HUES64 (cell line): ENCODE results near the gene SLC12A2. TPM values are rescaled to one million over a fixed set of nuclear protein-coding genes. Genes with fewer than 3 reads are reported as not detected.
A peak's percentile ranks its signal among the peaks of the same experiment; 100 is the strongest.

Experiments used
- H3K27ac ChIP-seq: 2 replicates; pipeline ENCODE4 v1.7.0; 2013; ENCODE audit warnings: low read depth, low read length, inconsistent platforms
- H3K27me3 ChIP-seq: 2 replicates; pipeline ENCODE4 v1.6.1; 2013; ENCODE audit warnings: mild to moderate bottlenecking, low read length; ENCODE audit not compliant: insufficient read depth
- H3K36me3 ChIP-seq: 2 replicates; pipeline ENCODE4 v1.6.1; 2013; ENCODE audit warnings: mild to moderate bottlenecking, low read length; ENCODE audit not compliant: insufficient read depth
- H3K4me1 ChIP-seq: 2 replicates; pipeline ENCODE4 v1.6.1; 2013; ENCODE audit warnings: mild to moderate bottlenecking, low read length, moderate library complexity; ENCODE audit not compliant: insufficient read depth
- H3K4me3 ChIP-seq: 2 replicates; pipeline ENCODE4 v1.5.1; 2013; ENCODE audit warnings: mild to moderate bottlenecking, low read length, moderate library complexity
- H3K9ac ChIP-seq: 2 replicates; pipeline ENCODE4 v1.6.1; 2013; ENCODE audit warnings: mild to moderate bottlenecking, low read depth, low read length
- H3K9me3 ChIP-seq: 2 replicates; pipeline ENCODE4 v1.6.1; 2013; ENCODE audit warnings: low read depth, low read length; ENCODE audit not compliant: insufficient read depth
- WGBS: fragments of 150-250, 120-280 bp; methylation state at CpG from one replicate; pipeline ENCODE4 v1.1.7; 2013; ENCODE audit warnings: missing lambda C conversion rate; 5-methylcytosine and 5-hydroxymethylcytosine counted together
- polyA plus RNA-seq, 2 experiments: library from polyadenylated mRNA; stranded (reverse); fragments of 50-300 nt; gene quantifications; one replicate each; pipeline ENCODE4 v1.2.3, GENCODE V29; 2013

SLC12A2 gene
- polyA plus RNA-seq (2013, experiment 1 of 2), result 9.7 TPM
- 8.4 TPM for polyA plus RNA-seq (2013, experiment 2 of 2)

GRCh38 chr5:128083033-128083810 is at the start of gene SLC12A2:
Gene SLC12A2, plus strand, starts transcription at chr5:128083766. Its CDS starts 189 bp downstream, at chr5:128083955.
- peaks cover 4% of the 10 kb centered on the region; the same call in 1 of the 2 replicates for H3K4me1 ChIP-seq
- WGBS, result under 1% methylated on average over 104 of the region's 104 CpGs
- peak within 1 kb of the TSS; percentile 65 for H3K27ac ChIP-seq

GRCh38 chr5:128035689-128036088 is 47.9 kb upstream of the SLC12A2 start:
- Histone ChIP-seq H3K9me3 (no peaks in the 10 kb centered on the region), H3K27me3 (no peaks in the 10 kb centered on the region), H3K4me3 (no peak overlapping the region), H3K4me1 (no peaks in the 10 kb centered on the region), H3K36me3 (no peaks in the 10 kb centered on the region), H3K27ac (no peak overlapping the region), H3K9ac (no peak overlapping the region)
- WGBS, result 94% methylated on average over 4 of the region's 4 CpGs

More at GRCh38 chr5:128083033-128083810, at the start of gene SLC12A2:
- no peaks in the 10 kb centered on the region for H3K36me3 ChIP-seq
- H3K4me3 ChIP-seq, result peak within 1 kb of the TSS; percentile 84
- peak within 1 kb of the TSS; percentile 86 for H3K9ac ChIP-seq
- peaks cover 31% of the 10 kb centered on the region for H3K27me3 ChIP-seq
- H3K9me3 ChIP-seq, result no peaks in the 10 kb centered on the region

- H3K9ac ChIP-seq, result no peak overlapping the region
- H3K4me3 ChIP-seq, result no peak overlapping the region
- WGBS, result 94% methylated on average over 1 of the region's 1 CpG
- no peak overlapping the region for H3K27ac ChIP-seq
- no peaks in the 10 kb centered on the region for H3K27me3 ChIP-seq
- H3K4me1 ChIP-seq, result no peaks in the 10 kb centered on the region
- no peaks in the 10 kb centered on the region for H3K9me3 ChIP-seq
- H3K36me3 ChIP-seq, result no peaks in the 10 kb centered on the region
Observed at GRCh38 chr5:128036950-128037349, 46.6 kb upstream of the SLC12A2 start.

DNA sequence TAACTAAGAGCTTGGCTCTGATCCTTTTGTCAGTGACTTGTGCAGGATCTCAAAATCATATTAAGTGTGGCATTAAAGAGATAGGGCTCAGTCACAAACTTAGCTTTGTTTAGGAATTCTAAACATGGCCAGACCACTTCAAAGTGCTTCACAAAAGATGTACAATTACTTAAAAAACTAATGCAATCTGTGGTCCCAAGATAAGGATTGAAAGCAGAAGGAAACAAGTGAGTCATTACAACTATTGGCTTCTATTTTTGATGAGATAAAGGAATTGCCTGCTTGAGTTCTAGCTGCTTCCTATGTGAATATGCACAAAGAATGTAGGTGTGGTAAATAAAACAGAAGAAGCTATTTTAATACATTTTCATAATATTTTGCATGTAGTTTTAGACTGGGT is 44.9 kb upstream of the SLC12A2 start:
- Histone ChIP-seq H3K9me3 (no peaks in the 10 kb centered on the region), H3K27me3 (no peaks in the 10 kb centered on the region), H3K4me3 (no peak overlapping the region), H3K36me3 (no peaks in the 10 kb centered on the region), H3K9ac (no peak overlapping the region), H3K27ac (no peak overlapping the region), H3K4me1 (no peaks in the 10 kb centered on the region)

DNA sequence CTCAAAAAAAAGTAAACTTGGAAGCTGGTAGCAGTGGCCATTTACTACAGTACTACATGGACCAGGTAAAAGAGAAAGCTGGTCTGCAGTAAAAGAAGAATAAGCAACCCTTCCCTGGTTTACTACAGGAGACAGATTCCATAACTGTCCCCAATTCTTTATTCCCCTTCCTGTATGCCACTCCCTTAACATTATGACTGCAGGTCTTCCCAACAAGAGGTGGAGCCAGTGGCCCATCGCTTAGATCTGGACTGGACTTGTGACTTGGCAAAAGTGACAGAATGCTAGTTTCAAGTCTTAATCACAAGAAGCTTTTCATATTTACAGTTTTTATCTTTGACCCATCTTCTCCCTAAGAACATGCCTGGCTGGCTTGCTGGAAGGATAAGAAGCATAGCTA is 42.6 kb upstream of the SLC12A2 start:
- no peaks in the 10 kb centered on the region for H3K4me1 ChIP-seq
- no peaks in the 10 kb centered on the region for H3K27me3 ChIP-seq
- 93% methylated on average over 1 of the region's 1 CpG for WGBS
- no peaks in the 10 kb centered on the region for H3K36me3 ChIP-seq
- no peaks in the 10 kb centered on the region for H3K9me3 ChIP-seq
- H3K9ac ChIP-seq, result no peak overlapping the region
- no peak overlapping the region for H3K4me3 ChIP-seq
- H3K27ac ChIP-seq, result no peak overlapping the region

DNA sequence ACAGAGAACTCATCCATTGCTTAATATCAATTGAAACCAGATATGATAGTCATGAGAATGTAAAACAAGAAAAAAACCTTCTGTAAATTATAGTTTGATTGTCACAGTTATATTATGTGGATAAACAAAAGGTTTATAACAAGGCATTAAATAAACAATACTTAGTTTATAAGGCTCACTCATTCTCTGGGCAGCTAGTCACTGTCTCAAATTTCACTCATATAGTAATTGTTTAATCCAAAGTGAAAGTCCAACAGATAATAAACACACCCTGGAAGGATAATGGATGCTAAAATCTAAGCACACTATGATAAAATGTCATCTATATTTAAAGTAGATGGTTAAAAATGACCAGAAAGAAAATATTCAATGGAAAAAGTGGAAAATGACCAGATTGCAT is 30.8 kb upstream of the SLC12A2 start:
- H3K4me1 ChIP-seq, result no peaks in the 10 kb centered on the region
- H3K27me3 ChIP-seq, result no peaks in the 10 kb centered on the region
- H3K4me3 ChIP-seq, result no peak overlapping the region
- H3K36me3 ChIP-seq, result no peaks in the 10 kb centered on the region
- H3K9me3 ChIP-seq, result peaks cover 3% of the 10 kb centered on the region; the same call in 1 of the 2 replicates
- H3K9ac ChIP-seq, result no peak overlapping the region
- H3K27ac ChIP-seq, result no peak overlapping the region

DNA sequence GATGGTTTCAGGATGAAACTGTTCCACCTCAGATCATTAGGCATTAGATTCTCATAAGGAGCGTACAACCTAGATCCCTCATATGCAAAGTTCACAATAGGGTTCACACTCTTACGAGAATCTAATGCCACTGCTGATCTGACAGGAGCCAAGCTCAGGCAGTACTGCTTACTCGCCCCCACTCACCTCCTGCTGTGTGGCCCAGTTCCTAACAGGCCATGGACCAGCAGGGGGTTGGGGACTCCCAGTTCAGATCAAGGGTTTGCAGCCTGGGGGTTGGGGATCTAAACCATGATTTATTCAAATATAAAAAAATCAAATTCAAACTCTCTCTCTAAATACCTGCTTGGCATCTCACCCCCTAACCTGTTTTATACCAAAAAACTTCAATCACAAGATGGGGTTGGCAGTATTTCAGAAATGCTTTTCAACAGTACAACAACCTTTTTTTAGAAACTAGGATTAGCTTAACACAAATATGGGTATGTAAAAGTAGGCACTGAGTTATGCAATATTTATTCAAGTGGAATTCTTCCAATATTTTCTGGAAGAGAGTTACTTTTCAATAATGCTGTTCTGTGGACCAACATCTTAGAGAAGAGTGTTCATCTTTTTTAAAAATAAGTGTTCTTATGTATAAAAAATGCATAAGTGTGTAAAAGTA is 30.1 kb upstream of the SLC12A2 start:
- 94% methylated on average over 3 of the region's 3 CpGs for WGBS
- no peaks in the 10 kb centered on the region for H3K4me1 ChIP-seq
- no peaks in the 10 kb centered on the region for H3K36me3 ChIP-seq
- H3K9ac ChIP-seq, result no peak overlapping the region
- H3K9me3 ChIP-seq, result peaks cover 3% of the 10 kb centered on the region; the same call in 1 of the 2 replicates
- no peak overlapping the region for H3K27ac ChIP-seq
- no peak overlapping the region for H3K4me3 ChIP-seq
- no peaks in the 10 kb centered on the region for H3K27me3 ChIP-seq

DNA sequence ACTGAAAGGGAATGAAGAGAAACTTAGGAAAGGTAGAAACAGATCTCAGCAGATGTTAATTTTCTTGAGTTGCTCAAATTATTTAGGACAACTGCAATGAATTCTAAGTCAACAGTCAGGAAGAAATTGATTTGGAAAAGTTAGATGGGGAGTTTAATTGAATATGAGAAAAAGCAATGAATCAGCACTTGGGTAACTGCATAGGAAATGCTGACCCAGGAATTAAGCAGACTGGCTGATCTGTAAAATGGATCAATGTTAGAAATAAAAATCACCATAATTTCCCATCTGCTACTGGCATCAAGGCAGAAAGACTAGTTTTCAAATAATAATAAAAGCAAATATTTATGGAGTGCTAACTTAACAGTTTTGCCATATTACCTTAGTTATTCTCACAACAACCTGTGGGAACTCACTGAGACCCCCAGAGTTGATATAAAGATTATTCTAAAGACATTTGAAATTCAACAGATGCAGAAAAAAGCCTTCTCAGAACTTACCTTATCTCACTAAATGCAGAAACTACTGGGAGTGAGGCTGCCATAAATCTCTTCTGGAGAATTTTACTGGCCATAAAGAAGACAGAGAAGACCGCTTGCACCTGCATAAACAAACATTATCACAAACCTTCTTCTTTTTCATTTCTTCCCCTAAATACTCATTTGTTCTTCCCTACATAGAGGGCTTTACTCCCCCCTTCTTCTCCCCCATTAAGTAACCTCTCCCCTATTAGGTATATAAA is 22.8 kb upstream of the SLC12A2 start:
- Histone ChIP-seq H3K27me3 (no peaks in the 10 kb centered on the region), H3K9me3 (no peaks in the 10 kb centered on the region), H3K4me1 (no peaks in the 10 kb centered on the region), H3K36me3 (no peaks in the 10 kb centered on the region), H3K9ac (no peak overlapping the region), H3K27ac (no peak overlapping the region), H3K4me3 (no peak overlapping the region)
- 95% methylated on average over 1 of the region's 1 CpG for WGBS

DNA sequence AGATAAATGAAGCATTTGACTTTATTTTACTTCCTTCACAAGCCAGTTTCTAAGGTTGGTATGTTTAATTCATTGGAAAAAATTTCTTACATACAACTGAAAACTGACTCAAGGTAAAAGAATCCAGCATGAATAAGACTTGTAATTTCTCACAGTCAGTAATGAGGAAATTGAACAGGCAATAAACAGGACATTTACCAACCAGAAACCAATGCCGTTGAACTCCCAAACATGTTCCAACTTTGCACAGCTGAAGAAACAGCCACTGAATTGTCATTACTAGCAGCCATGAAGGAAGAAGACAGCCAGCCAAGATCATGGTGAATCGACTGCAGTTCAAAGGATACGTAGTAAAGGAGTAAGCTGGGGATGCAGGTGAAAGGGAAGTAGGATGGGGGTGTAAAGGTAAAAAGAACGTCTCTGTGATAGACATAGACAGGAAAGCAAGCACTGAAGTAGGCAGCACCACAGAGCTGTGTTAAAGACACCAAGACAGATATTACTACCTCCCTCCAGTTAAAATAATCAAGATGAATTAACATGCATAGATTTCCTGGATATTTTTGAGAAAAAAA is 21.3 kb upstream of the SLC12A2 start:
- H3K9me3 ChIP-seq, result no peaks in the 10 kb centered on the region
- H3K36me3 ChIP-seq, result no peaks in the 10 kb centered on the region
- no peak overlapping the region for H3K27ac ChIP-seq
- WGBS, result 91% methylated on average over 4 of the region's 4 CpGs
- H3K4me3 ChIP-seq, result no peak overlapping the region
- H3K4me1 ChIP-seq, result no peaks in the 10 kb centered on the region
- no peak overlapping the region for H3K9ac ChIP-seq
- no peaks in the 10 kb centered on the region for H3K27me3 ChIP-seq

DNA sequence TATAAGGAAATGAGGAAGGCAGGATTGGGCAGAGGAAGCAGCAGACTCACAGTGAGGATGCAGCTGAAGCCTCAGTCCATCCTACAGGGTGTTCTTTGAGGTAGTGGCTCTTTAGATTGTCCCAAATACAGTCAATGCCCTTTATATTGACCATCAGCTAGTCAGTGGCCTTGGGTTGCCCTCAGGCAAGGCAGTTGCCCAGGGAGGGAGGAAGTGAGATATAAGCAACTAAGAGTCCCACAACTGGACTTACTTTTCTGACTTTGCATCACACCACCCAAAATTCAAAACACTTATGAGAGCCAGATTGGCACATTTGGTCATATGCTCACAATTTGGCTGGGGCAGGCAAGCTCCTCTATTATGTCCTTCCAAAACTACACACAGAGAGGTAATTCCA is 9.4 kb upstream of the SLC12A2 start:
- Histone ChIP-seq H3K27ac (no peak overlapping the region), H3K36me3 (no peaks in the 10 kb centered on the region), H3K9me3 (no peaks in the 10 kb centered on the region), H3K9ac (no peak overlapping the region), H3K4me1 (no peaks in the 10 kb centered on the region), H3K4me3 (no peak overlapping the region), H3K27me3 (no peaks in the 10 kb centered on the region)

GRCh38 chr5:128074953-128075352 is 8.6 kb upstream of the SLC12A2 start:
- no peak overlapping the region for H3K27ac ChIP-seq
- H3K36me3 ChIP-seq, result no peaks in the 10 kb centered on the region
- H3K4me1 ChIP-seq, result no peaks in the 10 kb centered on the region
- no peaks in the 10 kb centered on the region for H3K9me3 ChIP-seq
- H3K4me3 ChIP-seq, result no peak overlapping the region
- no peak overlapping the region for H3K9ac ChIP-seq
- no peaks in the 10 kb centered on the region for H3K27me3 ChIP-seq
